ENCODE results near the gene NLGN3. TPM values are rescaled to one million over a fixed set of nuclear protein-coding genes. Genes with fewer than 3 reads are reported as not detected.

Gene NLGN3
- polyA plus RNA-seq, 1 experiment: 0.42 TPM

DNA sequence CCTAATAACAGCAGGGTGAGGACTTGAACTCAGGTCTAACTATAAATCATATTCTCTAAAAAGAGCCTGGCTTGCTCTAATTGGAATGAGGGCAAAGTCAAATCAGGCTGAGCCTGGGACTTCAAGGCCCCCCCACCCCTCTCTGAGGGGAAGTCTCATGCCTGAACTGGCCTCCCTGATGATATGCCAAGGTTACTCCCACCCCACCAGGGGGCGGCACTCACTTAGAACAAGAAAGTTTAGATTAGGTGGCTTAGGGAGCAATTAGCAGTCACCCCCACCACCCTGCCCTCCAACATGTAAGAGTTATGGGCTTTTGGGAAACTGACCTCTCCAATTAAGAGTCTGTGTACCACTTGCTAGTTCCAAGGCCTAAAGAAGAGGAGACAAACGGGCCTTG lies 46.3 kb upstream of the NLGN3 start:
- TF ChIP-seq, protein P1, sequence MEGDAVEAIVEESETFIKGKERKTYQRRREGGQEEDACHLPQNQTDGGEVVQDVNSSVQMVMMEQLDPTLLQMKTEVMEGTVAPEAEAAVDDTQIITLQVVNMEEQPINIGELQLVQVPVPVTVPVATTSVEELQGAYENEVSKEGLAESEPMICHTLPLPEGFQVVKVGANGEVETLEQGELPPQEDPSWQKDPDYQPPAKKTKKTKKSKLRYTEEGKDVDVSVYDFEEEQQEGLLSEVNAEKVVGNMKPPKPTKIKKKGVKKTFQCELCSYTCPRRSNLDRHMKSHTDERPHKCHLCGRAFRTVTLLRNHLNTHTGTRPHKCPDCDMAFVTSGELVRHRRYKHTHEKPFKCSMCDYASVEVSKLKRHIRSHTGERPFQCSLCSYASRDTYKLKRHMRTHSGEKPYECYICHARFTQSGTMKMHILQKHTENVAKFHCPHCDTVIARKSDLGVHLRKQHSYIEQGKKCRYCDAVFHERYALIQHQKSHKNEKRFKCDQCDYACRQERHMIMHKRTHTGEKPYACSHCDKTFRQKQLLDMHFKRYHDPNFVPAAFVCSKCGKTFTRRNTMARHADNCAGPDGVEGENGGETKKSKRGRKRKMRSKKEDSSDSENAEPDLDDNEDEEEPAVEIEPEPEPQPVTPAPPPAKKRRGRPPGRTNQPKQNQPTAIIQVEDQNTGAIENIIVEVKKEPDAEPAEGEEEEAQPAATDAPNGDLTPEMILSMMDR (IDR thresholded peaks at IDR 0.05; ENCODE audit: low read depth, low read length): peak; percentile 47
- H3K27me3 ChIP-seq (ENCODE audit: control insufficient read depth, insufficient read depth, low read length): peaks cover 2% of the 10 kb centered on the region
- no peaks in the 10 kb centered on the region for H3K9me3 ChIP-seq (ENCODE audit: control insufficient read depth, insufficient read depth, low read length)
- CTCF ChIA-PET: interaction anchor here (1.0 to 1.6 kb wide), 2 partner anchors 32 to 79 kb away, joined by 4 read pairs; no protein-coding TSS in a partner anchor
- no peak for DNase-seq (ENCODE audit: low read depth, low spot score)
- no peak overlapping the region for H3K4me3 ChIP-seq (ENCODE audit: low read depth, low read length)
- POLR2A ChIA-PET: no interaction called here
- no peak overlapping the region for H3K27ac ChIP-seq (ENCODE audit: low read depth, low read length)

DNA sequence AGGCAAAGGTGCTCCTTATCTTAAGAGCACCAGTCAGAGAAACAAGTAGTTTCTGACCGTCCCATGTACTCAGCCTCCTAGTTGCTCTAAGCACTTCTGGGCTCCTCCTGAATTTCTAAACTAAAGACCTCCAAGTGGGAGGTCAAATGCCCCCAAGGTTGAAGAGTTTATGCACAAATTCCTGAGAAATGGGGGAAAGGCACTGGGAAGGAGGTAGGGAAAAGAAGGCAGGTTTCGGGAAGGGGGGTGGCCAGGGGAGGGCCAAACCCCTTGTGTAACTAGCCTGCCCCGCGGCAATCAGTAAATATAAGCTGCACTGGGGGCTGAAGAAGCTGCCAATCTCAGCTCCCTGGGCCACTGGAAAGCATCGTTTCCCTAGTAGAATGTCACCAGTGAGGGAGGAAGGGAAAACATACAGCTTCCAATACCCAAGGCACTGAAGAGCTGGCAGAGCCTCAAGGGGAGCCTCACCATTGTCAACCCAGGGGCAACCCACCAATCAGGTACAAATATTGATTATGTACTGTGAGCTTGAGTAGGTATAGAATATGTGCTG lies 45.6 kb upstream of the NLGN3 start:
- CTCF ChIA-PET: interaction anchor here (0.6 to 1.4 kb wide), 3 partner anchors 13 to 318 kb away, joined by 3 read pairs; partner anchors contain the start of genes IL2RG and TAF1
- peaks cover 2% of the 10 kb centered on the region for H3K27me3 ChIP-seq (ENCODE audit: control insufficient read depth, insufficient read depth, low read length)
- TF ChIP-seq, protein P1 (IDR thresholded peaks at IDR 0.05; ENCODE audit: low read depth, low read length): no peak

DNA sequence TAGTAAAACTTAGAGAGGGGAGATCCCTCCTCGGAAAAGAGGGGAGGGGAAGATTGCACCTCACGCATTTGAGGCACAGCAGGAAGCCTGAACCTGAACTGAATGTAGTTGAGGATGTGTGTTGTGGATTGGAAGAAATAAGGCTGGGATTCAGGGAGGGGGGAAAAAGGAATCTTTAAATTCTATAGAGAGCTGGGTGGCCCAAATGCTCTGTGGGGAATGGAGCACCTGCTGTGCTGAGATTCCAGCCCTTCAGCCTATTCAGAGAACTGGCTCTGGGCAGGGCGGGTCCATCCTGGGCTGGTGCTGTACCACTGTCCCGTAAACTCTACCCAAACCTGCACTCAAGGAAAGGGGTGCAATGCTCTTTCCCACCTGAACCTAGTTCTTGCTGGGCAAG lies 44.9 kb upstream of the NLGN3 start:
- Histone ChIP-seq H3K4me3 (ENCODE audit: low read depth, low read length) (no peak overlapping the region), H3K27ac (ENCODE audit: low read depth, low read length) (no peak overlapping the region), H3K9me3 (ENCODE audit: control insufficient read depth, insufficient read depth, low read length) (no peaks in the 10 kb centered on the region), H3K27me3 (ENCODE audit: control insufficient read depth, insufficient read depth, low read length) (peaks cover 2% of the 10 kb centered on the region)
- CTCF ChIA-PET: interaction anchor here (0.6 to 1.4 kb wide), 3 partner anchors 12 to 318 kb away, joined by 3 read pairs; partner anchors contain the start of genes IL2RG and TAF1
- TF ChIP-seq, protein P1 (IDR thresholded peaks at IDR 0.05; ENCODE audit: low read depth, low read length): no peak
- POLR2A ChIA-PET: no interaction called here
- DNase-seq (ENCODE audit: low read depth, low spot score): no peak

More for the DNA sequence above, 45.6 kb upstream of the NLGN3 start:
- no peak for DNase-seq (ENCODE audit: low read depth, low spot score)
- Histone ChIP-seq H3K4me3 (ENCODE audit: low read depth, low read length) (no peak overlapping the region), H3K27ac (ENCODE audit: low read depth, low read length) (no peak overlapping the region), H3K9me3 (ENCODE audit: control insufficient read depth, insufficient read depth, low read length) (no peaks in the 10 kb centered on the region)
- POLR2A ChIA-PET: no interaction called here

DNA sequence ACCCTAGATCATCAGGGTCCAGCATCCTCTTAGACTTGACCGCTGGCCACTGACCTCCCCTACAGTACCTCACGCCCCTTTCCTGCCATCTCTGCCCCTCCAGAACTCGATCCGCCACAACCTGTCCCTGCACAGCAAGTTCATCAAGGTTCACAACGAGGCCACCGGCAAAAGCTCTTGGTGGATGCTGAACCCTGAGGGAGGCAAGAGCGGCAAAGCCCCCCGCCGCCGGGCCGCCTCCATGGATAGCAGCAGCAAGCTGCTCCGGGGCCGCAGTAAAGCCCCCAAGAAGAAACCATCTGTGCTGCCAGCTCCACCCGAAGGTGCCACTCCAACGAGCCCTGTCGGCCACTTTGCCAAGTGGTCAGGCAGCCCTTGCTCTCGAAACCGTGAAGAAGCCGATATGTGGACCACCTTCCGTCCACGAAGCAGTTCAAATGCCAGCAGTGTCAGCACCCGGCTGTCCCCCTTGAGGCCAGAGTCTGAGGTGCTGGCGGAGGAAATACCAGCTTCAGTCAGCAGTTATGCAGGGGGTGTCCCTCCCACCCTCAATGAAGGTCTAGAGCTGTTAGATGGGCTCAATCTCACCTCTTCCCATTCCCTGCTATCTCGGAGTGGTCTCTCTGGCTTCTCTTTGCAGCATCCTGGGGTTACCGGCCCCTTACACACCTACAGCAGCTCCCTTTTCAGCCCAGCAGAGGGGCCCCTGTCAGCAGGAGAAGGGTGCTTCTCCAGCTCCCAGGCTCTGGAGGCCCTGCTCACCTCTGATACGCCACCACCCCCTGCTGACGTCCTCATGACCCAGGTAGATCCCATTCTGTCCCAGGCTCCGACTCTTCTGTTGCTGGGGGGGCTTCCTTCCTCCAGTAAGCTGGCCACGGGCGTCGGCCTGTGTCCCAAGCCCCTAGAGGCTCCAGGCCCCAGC lies 43.8 kb upstream of the NLGN3 start:
- CTCF ChIA-PET: interaction anchor here (1.4 kb wide), 1 partner anchor 28 kb away, joined by 3 read pairs; no protein-coding TSS in a partner anchor
- no peak for DNase-seq (ENCODE audit: low read depth, low spot score)
- POLR2A ChIA-PET: no interaction called here
- no peak overlapping the region for H3K4me3 ChIP-seq (ENCODE audit: low read depth, low read length)
- TF ChIP-seq, protein P1 (IDR thresholded peaks at IDR 0.05; ENCODE audit: low read depth, low read length): no peak
- H3K9me3 ChIP-seq (ENCODE audit: control insufficient read depth, insufficient read depth, low read length): no peaks in the 10 kb centered on the region
- no peak overlapping the region for H3K27ac ChIP-seq (ENCODE audit: low read depth, low read length)
- H3K27me3 ChIP-seq (ENCODE audit: control insufficient read depth, insufficient read depth, low read length): peaks cover 2% of the 10 kb centered on the region

DNA sequence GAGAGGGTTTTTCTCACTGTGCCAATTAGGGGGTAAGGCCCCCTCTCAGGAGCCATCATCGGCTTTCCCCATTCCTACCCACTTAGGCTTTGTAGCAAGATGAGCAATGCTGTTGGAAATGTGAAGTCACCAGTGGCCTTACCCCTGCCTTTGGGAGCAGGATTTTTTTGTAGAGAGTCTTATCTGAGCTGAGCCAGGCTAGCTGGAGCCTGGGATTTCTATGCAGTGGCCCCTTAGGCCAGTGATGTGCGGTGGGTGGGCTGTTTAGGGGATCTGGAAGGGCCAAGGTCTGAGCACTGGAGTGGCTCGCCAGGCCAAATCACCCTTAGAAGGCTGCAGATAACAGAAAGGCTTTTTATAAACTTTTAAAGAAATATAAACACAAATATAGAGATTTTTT lies 42.3 kb upstream of the NLGN3 start:
- H3K27ac ChIP-seq (ENCODE audit: low read depth, low read length): no peak overlapping the region
- DNase-seq (ENCODE audit: low read depth, low spot score): no peak
- no peak overlapping the region for H3K4me3 ChIP-seq (ENCODE audit: low read depth, low read length)
- TF ChIP-seq, protein P1 (IDR thresholded peaks at IDR 0.05; ENCODE audit: low read depth, low read length): no peak
- H3K27me3 ChIP-seq (ENCODE audit: control insufficient read depth, insufficient read depth, low read length): peaks cover 2% of the 10 kb centered on the region
- no peaks in the 10 kb centered on the region for H3K9me3 ChIP-seq (ENCODE audit: control insufficient read depth, insufficient read depth, low read length)
- ChIA-PET POLR2A (no interaction called here), CTCF (interaction anchor here (1.4 kb wide), 1 partner anchor 27 kb away, joined by 3 read pairs; no protein-coding TSS in a partner anchor)

All from AG04450 (cell line).